ACHN (cell line): ENCODE data around the gene DUXB.

Experiments used
- DNase-seq: peaks from one replicate; pipeline ENCODE4 v3.0.0-alpha.2; 2015
- in situ Hi-C: cut with HindIII; loops from 2 replicates; pipeline ENCODE4 v1.10.0; 2017; ENCODE audit warnings: low sequenced_read_pairs, low pct_ligation_motif_present, low pct_unique_long_range_greater_than_20kb

The DUXB gene

DNA sequence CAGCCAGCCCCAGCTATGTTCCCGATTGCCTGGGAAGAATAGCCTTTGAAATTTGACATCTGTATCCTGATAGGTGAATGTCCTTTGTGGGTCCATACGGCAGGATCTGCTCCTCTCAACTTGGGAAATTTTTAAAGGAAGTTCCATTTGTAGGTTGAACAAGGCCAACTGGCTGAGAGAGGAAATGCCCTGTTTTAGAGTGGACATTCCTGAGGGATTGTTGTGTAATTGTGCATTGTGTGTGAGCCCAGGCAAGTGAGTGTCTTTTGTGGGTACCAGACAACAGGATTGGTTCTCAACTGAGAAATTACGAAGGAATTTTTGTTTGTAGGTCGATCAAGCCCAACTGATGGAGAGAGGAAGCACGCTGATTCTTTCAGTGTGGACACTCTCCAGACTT is 21.9 kb downstream of the DUXB start:
- no peak for DNase-seq
- in situ Hi-C loops: no loop called here

DNA sequence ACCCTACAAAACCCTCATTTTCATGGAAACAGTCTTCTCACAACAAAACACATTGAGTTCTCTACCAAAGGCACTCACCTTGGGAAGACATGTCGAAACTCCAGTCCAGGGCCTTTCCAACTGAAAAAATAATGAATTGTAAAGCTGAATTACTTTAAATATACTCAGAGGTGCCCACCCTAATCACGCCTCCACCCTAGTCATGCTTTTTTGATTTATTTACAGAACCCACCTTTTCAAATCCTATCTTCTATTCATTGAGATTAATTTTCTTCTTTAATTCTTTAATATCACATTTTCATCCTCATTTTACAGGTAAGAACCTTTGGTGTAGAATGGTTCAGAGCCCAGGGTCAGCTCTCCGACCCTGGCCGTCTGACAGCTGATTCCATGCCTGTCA is 24.4 kb downstream of the DUXB start, which contains the start of gene CPHXL2:
CPHXL2 (minus strand) TSS at position 101 of the 400 bp plus-strand sequence; CDS start at position 91, 10 bp downstream.
- DNase-seq: no peak
- in situ Hi-C loops: no loop called here

DNA sequence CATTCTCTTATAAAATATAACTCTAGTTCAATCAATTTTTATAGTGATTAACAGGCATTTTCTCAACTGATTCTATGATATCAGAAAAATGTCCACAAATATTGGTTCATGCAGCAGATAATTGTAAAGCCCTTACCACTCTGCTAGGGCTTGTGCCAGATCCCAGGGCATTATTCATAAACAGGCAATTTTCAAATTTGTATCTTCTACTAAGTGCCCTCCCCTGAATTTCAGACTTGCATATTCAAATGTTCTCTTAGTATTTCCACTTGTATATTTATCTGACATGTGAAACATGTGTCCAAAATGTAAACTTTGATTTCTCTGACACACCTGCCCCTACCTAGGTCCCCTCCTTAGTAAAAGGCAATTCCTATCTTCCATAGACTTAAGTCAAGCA is 33.8 kb downstream of the DUXB start:
- in situ Hi-C loops: no loop called here
- no peak for DNase-seq

DNA sequence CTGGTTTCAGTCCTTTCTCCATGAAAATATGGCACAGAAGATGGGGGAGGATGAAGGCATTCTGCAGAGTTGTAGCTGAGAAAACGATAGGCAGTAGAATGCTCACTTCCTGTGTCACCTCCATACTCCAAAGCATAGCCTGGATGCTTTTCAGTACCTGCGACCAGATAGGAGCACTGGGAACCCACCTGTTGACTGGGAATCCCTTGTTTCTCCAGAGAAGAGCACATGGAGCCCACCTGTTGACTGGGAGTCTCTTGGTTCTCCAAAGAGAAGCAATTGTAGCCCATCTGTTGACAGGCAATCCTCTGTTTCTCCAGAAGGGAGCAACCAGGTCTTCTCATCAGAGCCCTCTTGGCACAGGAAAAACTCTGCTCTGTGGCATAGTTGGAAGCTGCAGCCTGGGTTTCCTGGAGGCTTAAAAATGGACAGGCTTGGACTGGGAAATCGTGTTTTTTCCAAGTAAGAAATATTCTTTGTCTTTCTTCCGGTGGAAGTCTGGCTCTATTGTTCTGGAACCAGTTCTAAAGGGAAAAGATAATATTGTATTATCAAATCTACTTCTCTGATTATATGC is 40.4 kb downstream of the DUXB start:
- in situ Hi-C loops: no loop called here
- no peak for DNase-seq

DNA sequence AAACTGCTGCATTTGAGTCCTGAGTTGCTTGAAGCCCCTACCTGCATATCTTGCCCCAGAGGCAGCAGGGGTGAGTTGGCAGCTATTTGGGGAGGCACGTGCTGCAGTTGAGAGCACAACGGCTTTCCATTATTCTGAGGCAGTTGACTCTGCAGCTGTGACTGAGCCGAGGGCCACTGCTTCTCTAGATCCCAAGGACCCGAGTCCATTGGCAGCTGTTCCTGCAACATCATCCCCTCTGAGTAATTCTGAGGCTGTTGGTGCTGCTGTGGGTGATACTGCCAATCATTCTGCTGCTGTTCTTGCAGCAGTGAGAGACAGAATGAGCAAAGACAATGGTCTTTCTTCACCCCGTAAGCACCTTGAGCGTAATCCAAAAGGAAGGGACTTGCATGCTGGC is 40.9 kb downstream of the DUXB start:
- in situ Hi-C loops: no loop called here
- DNase-seq: no peak

DNA sequence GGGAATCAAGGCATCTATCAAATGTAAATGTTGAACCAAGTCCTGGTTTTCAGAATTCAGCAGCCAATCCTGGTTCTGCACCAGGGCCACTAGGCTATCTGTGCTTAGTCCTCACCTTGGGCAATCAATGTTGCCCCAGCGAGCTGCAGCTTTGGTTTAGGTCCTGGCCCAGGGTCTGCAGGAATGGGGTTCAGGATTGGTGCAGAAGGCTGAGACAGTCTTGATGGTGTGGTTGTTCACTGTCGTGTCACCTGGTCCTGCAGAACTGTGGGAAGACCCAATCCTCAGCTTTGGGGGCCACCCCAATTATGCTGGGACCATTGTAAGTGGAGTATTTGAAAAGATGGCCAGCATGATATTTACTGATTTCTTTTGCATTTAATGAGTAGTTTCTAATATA is 43.1 kb downstream of the DUXB start:
- DNase-seq: no peak
- in situ Hi-C loops: no loop called here

DNA sequence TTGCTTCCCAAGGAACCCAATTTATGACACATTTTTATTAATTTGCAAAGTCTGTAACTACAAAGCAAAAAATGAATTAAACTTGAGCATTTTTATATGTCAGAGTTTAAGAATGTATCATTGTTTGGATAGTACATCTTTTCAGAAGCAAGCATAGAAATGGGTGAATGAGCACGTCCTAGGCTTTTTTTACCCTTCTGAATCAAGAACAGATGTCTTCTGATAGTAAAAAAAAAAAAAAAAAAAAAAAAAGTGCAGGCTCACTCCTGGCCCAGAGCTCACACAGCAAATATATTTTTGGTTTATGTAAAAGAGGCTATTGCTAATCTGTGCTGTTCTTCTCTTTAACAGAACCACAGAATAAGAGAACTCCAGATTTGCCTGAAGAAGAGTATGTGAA is 47.3 kb downstream of the DUXB start:
- in situ Hi-C loops: no loop called here
- no peak for DNase-seq

DNA sequence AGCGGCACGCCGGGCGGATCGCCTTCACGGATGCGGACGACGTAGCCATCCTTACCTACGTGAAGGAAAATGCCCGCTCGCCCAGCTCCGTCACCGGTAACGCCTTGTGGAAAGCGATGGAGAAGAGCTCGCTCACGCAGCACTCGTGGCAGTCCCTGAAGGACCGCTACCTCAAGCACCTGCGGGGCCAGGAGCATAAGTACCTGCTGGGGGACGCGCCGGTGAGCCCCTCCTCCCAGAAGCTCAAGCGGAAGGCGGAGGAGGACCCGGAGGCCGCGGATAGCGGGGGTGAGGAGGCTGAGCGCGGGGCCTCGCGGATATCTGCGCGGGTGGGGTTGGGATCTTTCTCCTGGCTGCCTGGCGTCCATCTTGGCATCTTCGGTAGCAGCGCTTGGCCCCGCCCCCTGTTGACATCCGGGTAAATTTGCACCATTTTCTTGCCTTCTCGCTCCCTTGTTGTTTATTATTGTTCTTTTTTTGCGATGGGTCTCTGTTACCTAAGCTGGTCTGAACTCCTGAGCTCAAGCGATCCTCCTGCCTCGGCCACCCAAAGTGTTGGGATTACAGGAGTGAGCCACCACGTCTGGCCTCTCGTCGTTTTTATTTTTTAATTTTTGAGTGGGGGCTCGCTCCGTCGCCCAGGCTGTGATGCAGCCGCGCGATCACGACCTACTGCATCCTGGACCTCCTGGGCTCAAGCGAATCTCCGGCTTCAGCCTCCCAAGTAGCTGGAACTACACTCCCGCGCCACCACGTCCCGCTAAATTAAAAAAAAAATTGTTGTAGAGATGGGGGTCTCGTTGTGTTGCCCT is 52.8 kb downstream of the DUXB start:
- in situ Hi-C loops: no loop called here

DNA sequence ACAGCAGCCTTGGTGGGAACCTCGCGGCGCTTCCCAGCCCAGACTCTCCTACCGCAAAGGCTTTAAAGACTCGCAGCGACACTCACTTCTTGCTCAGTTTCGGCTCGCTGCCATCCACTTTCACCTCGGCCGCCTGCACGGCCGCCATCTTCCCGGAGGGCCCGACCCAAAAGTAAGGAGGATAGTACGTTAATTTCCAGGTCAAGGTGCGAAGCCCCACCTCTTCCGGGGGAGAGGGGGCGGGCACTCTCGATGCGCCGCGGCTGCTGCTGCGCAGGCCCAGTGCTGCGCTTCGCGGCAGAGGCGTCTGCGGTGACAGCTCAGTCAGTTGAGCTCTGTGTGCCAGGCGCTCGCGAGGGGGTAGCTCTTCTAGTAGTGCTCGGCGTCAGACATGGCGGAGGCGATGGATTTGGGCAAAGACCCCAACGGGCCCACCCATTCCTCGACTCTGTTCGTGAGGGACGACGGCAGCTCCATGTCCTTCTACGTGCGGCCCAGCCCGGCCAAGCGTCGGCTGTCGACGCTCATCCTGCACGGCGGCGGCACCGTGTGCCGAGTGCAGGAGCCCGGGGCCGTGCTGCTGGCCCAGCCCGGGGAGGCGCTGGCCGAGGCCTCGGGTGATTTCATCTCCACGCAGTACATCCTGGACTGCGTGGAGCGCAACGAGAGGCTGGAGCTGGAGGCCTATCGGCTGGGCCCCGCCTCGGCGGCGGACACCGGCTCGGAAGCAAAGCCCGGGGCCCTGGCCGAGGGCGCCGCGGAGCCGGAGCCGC is 53.6 kb downstream of the DUXB start, which contains the start of the genes KARS1 and TERF2IP:
KARS1 (minus strand) TSS at position 174 of the 773 bp plus-strand sequence; CDS start at position 148, 26 bp downstream.
TERF2IP (plus strand) TSS at position 282 of the 773 bp plus-strand sequence; CDS start at position 392, 110 bp downstream.
- in situ Hi-C loops: no loop called here
- DNase-seq: peak; percentile 96

More for the DNA sequence above, 52.8 kb downstream of the DUXB start:
- peak; percentile 88 for DNase-seq

DNA sequence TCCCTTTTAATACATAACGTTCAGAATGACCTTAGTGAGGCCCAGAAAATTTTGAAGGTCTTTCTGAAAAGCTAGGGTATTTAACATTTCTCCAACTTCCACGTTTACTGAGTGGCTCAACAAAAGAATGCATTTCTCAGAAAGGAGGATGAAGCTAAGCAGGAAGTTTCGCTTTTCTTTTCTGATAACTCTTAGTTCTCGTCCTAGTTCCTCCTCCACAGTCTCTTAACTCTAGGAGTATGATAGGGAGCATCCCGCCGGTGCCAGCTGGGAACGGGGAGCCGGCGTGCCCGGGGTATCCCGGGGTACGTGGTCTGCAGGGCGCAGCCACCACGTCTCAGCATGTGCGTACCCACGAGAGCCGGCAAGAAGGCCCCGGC is 54.2 kb downstream of the DUXB start:
- DNase-seq: no peak
- in situ Hi-C loops: no loop called here

DNA sequence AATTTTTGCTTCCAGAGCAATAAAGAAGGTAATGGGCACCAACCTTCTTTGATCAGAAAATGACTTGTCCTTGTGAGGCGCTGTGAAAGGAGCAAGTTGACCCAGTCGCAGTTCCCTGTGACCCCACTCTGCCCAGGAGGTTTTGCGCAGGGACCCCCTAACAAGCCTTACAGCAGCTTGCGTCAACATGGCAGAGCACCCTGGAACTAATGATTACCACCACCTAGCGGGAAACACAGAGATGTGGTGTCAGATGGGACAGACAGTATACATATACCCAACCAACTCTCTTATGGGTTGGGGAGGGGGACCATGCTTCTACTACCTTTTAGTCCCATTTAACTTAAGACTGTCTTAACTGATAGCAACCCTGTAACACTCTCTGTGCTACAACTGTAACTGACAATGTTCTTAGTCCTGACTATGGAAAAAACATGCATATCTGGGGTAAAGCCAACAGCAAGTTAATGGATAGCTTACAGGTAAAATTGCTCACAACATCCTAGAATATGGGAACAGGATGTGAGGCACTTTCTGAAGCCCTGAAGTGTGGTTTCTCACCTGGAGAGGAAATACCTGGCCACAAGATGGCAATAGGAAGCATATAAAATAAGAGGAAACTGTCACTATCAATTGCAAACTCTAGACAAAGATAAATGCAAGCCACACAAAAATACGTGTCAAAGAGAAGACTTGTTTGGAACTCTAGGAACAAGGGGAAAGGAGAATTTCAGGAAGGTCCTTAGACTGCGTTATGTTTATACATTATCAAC is 56.8 kb downstream of the DUXB start:
- in situ Hi-C loops: no loop called here
- no peak for DNase-seq
